ENCODE measurements around the gene BTBD16.

The BTBD16 gene

DNA sequence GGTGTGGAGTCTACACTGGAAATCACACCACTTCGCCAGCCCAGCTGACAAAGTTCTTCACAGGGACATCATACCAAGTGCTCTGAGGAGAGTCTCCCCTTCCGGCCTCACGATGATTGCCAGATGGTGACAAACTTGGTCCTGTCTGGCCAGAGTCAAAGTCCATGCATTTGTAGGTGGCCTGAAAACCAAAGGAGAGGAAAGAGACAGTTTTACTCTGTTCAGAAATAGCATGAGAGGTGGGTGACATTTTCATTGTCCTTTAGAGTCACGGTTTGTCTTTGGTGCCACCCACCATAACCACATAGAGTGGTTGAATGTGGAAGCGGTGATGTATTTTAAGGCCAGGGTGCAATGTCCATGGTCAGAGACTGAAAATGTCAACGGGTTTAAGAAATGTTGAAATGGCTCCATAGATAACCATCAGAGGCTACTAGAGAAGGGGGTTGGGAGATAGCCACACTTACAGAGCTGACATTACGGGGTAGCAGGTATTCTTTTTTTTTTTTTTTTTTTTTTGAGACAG is 33.0 kb downstream of the BTBD16 start:
- 90 to 100% methylated on average over 3 to 6 of the region's 7 CpGs for WGBS, 2 experiments (ENCODE audit: insufficient coverage in 2 of 2)
- Histone ChIP-seq H3K27ac (ENCODE audit: low read depth, low read length, severe bottlenecking) (no peak overlapping the region), H3K9me3 (ENCODE audit: control insufficient read depth, low read length) (peaks cover 6% of the 10 kb centered on the region), H3K4me3 (ENCODE audit: extremely low read depth, insufficient read depth, low read length, poor library complexity, severe bottlenecking) (no peak overlapping the region), H3K36me3 (ENCODE audit: control insufficient read depth, insufficient read depth, low read length) (no peaks in the 10 kb centered on the region), H3K4me1 (ENCODE audit: control insufficient read depth, insufficient read depth, low read length, poor library complexity, severe bottlenecking) (peaks cover 16% of the 10 kb centered on the region)

DNA sequence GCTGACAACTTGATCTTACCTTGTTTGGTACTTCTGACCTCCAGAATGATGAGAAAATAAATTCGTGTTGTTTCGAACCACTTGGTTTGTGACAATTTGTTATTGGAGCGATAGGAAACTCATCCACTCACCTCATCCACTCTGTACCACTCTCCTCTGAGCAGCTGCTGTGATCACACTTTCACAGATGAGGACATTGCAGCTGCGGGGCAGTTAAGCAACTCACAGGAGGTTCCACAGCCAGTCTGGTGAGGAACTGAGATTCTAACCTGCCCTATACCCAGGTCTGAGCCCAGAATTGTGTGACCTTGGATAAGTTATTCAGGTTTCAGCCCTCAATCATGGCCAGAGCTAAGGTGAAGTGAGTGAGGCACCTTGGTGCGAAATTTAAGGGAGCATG is 35.2 kb downstream of the BTBD16 start:
- WGBS, 2 experiments (ENCODE audit: insufficient coverage in 2 of 2): 100% methylated on average over 1 to 3 of the region's 5 CpGs

DNA sequence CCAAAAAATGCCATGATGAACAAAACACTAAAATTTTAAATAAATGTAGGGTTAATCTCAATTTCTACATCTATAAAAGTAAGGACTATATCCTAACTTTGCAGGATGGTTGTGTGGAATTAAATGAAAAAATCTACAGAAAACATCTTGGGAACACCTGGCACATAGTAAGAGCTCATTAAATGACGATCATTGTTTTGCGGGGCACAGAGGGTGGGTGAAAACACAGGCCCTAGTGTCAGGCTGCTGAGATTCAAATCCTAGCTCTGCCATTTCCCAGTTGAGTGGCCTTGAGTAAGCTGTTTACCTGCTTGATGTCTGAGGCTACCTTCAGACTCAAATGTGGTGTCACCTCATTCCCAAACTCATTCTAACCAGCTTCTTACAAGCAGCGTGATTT is 35.6 kb downstream of the BTBD16 start:
- no peaks in the 10 kb centered on the region for H3K36me3 ChIP-seq (ENCODE audit: control insufficient read depth, insufficient read depth, low read length)
- 73 to 88% methylated on average over 2 to 3 of the region's 3 CpGs for WGBS, 2 experiments (ENCODE audit: insufficient coverage in 2 of 2)
- H3K9me3 ChIP-seq (ENCODE audit: control insufficient read depth, low read length): peaks cover 6% of the 10 kb centered on the region
- H3K4me1 ChIP-seq (ENCODE audit: control insufficient read depth, insufficient read depth, low read length, poor library complexity, severe bottlenecking): peaks cover 32% of the 10 kb centered on the region
- no peak overlapping the region for H3K4me3 ChIP-seq (ENCODE audit: extremely low read depth, insufficient read depth, low read length, poor library complexity, severe bottlenecking)
- H3K27ac ChIP-seq (ENCODE audit: low read depth, low read length, severe bottlenecking): peak overlapping the region; percentile 94

More for the DNA sequence above, 35.2 kb downstream of the BTBD16 start:
- Histone ChIP-seq H3K36me3 (ENCODE audit: control insufficient read depth, insufficient read depth, low read length) (no peaks in the 10 kb centered on the region), H3K27ac (ENCODE audit: low read depth, low read length, severe bottlenecking) (no peak overlapping the region), H3K9me3 (ENCODE audit: control insufficient read depth, low read length) (peaks cover 6% of the 10 kb centered on the region), H3K4me1 (ENCODE audit: control insufficient read depth, insufficient read depth, low read length, poor library complexity, severe bottlenecking) (peaks cover 30% of the 10 kb centered on the region), H3K4me3 (ENCODE audit: extremely low read depth, insufficient read depth, low read length, poor library complexity, severe bottlenecking) (no peak overlapping the region)

DNA sequence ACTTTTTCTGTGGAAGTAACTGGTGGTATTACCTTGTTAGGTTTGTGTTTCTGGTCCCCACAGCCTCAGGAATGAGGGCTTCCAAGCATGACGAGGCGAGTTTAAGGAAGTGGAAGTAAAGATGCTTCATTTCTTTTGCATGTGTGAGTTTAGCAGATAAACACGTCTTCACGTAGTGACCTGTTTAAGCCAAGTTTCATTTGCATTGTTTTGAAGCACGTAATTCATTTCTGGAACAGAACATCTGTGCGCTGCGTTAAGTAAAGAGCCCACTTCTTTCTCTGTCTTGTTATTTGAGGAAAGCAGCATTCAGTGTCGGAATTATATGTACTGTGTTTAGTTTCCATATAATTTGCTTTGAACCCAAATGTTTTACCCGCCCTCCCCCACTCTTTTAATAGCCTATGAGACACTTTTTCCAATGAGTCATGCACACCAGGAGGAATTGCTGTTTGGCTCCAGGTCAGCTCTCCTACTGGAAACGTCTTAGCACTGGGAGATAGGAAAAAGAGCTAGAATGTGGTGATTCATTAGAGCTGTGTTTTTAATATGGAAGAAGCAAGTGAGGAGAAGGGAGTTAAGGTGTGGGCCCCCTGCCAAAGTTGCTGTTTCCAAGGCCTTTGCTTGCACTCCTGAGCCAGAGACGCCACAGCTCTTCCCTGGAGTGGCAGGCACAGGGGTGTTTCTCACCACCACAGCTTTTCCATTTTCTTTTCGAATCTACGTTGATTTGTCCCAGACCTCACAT is 36.7 kb downstream of the BTBD16 start:
- Histone ChIP-seq H3K4me1 (ENCODE audit: control insufficient read depth, insufficient read depth, low read length, poor library complexity, severe bottlenecking) (peaks cover 32% of the 10 kb centered on the region), H3K9me3 (ENCODE audit: control insufficient read depth, low read length) (peaks cover 6% of the 10 kb centered on the region), H3K27ac (ENCODE audit: low read depth, low read length, severe bottlenecking) (peak overlapping the region; percentile 94), H3K4me3 (ENCODE audit: extremely low read depth, insufficient read depth, low read length, poor library complexity, severe bottlenecking) (no peak overlapping the region), H3K36me3 (ENCODE audit: control insufficient read depth, insufficient read depth, low read length) (no peaks in the 10 kb centered on the region)
- WGBS, 2 experiments (ENCODE audit: insufficient coverage in 2 of 2): 80 to 86% methylated on average over 10 of the region's 13 CpGs

DNA sequence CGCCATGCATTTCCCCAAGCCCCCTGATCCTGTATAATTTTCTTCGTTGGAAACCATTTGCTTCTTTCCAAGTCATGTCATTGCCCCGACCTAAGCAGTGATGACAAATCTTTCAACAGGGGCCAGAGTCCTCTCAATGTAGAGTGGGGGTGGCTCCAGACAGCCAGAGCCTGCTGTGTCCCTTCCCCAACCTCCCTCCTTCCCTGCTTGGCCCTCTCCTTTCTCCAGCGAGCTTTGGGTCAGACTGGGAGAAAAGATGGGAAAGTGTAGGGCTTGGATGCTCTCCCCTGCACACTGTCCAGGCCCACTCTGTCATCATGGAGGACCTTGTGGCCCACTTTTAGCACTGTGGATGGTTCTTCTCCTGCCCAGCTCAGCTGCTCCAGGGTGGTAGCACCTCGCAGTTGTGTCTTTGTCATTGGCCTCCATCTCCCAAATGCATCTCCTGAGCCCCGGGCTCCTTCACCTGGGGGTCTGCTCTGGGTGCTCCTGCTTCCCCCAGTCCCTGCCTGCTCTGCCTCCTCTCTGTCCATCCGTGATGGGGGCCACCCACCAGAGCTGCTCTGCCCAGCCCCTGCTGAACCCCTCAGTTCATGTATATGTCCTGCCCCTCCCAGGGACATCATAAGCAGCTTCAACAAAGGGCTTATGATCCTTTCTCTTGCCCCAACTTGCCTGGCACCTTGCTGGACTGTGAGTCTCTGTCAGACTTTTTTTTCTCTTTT is 37.5 kb downstream of the BTBD16 start:
- 89 to 93% methylated on average over 2 to 6 of the region's 7 CpGs for WGBS, 2 experiments (ENCODE audit: insufficient coverage in 2 of 2)
- peaks cover 32% of the 10 kb centered on the region for H3K4me1 ChIP-seq (ENCODE audit: control insufficient read depth, insufficient read depth, low read length, poor library complexity, severe bottlenecking)
- H3K27ac ChIP-seq (ENCODE audit: low read depth, low read length, severe bottlenecking): peak overlapping the region; percentile 94
- no peaks in the 10 kb centered on the region for H3K36me3 ChIP-seq (ENCODE audit: control insufficient read depth, insufficient read depth, low read length)
- no peak overlapping the region for H3K4me3 ChIP-seq (ENCODE audit: extremely low read depth, insufficient read depth, low read length, poor library complexity, severe bottlenecking)
- H3K9me3 ChIP-seq (ENCODE audit: control insufficient read depth, low read length): peaks cover 6% of the 10 kb centered on the region

DNA sequence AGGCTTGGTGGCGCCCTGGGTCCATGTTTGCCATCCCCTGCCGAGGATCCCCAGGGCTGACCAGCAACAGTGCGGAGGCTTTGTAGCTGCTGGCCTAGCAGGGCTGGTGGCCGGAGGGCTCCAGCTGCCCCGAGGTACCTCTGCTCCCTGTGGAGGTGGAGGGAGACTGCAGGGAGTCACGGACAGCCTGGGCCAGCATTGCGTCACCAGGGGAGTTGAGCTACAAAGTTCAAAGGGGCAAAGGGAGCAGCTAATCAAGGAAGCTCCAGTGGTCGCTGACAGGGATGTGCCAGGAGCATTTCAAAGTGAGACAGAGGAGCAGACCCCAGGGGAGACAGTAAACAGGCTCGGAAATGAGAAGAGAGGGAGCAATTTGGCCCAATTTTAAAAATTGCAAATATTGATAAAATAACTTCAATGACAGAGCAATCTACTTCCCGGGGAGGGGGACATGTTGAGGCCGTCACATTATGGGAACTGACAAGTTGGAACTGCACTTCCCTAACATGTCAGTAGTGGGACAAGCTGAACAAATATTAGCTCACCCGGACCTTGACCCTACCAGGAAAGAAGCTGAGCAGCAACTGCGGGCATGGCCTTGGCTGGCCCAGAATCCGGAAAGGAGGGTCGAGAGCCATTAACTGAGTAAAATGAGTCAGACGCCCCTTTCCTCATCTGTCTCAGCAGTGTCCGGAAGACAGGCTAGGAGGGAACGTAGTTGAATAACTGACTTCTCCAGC is 39.4 kb downstream of the BTBD16 start:
- WGBS, 2 experiments (ENCODE audit: insufficient coverage in 2 of 2): 83 to 90% methylated on average over 12 to 13 of the region's 18 CpGs
- Histone ChIP-seq H3K27ac (ENCODE audit: low read depth, low read length, severe bottlenecking) (peak overlapping the region; percentile 67), H3K4me1 (ENCODE audit: control insufficient read depth, insufficient read depth, low read length, poor library complexity, severe bottlenecking) (peaks cover 32% of the 10 kb centered on the region), H3K9me3 (ENCODE audit: control insufficient read depth, low read length) (peaks cover 5% of the 10 kb centered on the region), H3K36me3 (ENCODE audit: control insufficient read depth, insufficient read depth, low read length) (no peaks in the 10 kb centered on the region), H3K4me3 (ENCODE audit: extremely low read depth, insufficient read depth, low read length, poor library complexity, severe bottlenecking) (no peak overlapping the region)

DNA sequence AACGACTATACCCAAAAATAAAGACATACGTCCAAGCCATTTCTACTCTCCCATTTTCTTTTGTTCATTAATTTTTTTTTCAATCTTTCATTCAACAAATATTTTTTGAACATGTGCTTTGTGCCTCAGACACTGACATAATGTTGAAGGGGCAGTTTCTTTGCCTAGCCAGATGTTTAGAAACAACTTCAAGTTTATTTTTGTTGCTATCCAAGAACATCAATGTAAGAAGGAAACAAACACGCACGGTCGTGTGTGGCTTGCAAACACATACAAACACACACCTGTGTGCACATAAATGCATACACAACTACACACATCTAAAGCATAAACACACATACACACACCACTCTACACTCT is 39.9 kb downstream of the BTBD16 start:
- no peaks in the 10 kb centered on the region for H3K9me3 ChIP-seq (ENCODE audit: control insufficient read depth, low read length)
- peaks cover 32% of the 10 kb centered on the region for H3K4me1 ChIP-seq (ENCODE audit: control insufficient read depth, insufficient read depth, low read length, poor library complexity, severe bottlenecking)
- H3K4me3 ChIP-seq (ENCODE audit: extremely low read depth, insufficient read depth, low read length, poor library complexity, severe bottlenecking): no peak overlapping the region
- H3K36me3 ChIP-seq (ENCODE audit: control insufficient read depth, insufficient read depth, low read length): no peaks in the 10 kb centered on the region
- H3K27ac ChIP-seq (ENCODE audit: low read depth, low read length, severe bottlenecking): peak overlapping the region; percentile 67
- WGBS, 2 experiments (ENCODE audit: insufficient coverage in 2 of 2): 80 to 92% methylated on average over 3 to 5 of the region's 5 CpGs

DNA sequence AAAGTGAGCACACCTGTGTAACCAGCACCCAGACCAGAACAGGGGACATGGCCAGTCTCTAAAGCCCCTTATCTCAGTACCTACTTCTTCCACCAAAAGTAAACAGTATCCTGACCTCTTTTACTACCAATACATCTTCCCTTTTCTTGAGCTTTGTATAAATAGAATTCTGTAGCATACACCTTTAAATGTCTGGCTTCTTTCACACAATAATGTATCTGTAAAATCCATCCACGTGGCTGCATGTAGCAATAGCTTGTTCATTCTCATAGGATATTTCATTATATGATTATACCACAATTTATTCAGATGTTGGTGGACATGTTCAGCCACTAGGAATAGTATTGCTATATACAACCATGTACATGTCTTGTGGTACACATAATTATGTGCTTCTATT is 40.6 kb downstream of the BTBD16 start:
- Histone ChIP-seq H3K4me3 (ENCODE audit: extremely low read depth, insufficient read depth, low read length, poor library complexity, severe bottlenecking) (no peak overlapping the region), H3K4me1 (ENCODE audit: control insufficient read depth, insufficient read depth, low read length, poor library complexity, severe bottlenecking) (peaks cover 32% of the 10 kb centered on the region), H3K9me3 (ENCODE audit: control insufficient read depth, low read length) (no peaks in the 10 kb centered on the region), H3K36me3 (ENCODE audit: control insufficient read depth, insufficient read depth, low read length) (no peaks in the 10 kb centered on the region), H3K27ac (ENCODE audit: low read depth, low read length, severe bottlenecking) (no peak overlapping the region)
- no CpG with 5 or more reads among the region's 1 CpG for WGBS, 2 experiments (ENCODE audit: insufficient coverage in 2 of 2)

DNA sequence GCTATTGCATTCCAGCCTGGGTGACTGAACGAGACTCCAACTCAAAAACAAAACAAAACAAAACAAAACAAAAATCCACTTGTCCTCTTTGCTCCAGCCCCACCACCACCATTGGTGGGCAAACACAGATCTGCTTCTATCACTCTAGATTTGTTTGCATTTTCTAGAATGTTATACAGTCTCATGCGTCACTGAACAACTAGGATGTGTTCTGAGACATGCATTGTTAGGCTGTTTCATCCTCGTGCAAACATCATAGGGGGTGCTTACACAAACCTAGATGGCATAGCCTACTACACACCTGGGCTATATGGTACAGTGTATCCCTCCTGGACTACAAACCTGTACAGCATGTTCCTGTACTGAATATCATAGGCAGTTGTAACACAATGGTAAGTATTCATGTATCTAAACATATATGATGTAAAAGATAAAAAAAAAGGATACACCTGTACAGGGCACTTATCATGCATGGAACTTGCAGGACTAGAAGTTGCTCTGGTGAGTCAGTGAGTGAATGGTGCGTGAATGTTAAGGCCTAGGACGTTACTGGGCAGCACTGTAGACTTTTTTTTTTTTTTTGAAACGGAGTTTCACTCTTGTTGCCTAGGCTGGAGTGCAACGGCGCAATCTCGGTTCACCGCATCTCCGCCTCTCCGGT is 45.3 kb downstream of the BTBD16 start:
- H3K9me3 ChIP-seq (ENCODE audit: control insufficient read depth, low read length): no peaks in the 10 kb centered on the region
- peaks cover under 1% of the 10 kb centered on the region for H3K4me1 ChIP-seq (ENCODE audit: control insufficient read depth, insufficient read depth, low read length, poor library complexity, severe bottlenecking)
- H3K36me3 ChIP-seq (ENCODE audit: control insufficient read depth, insufficient read depth, low read length): no peaks in the 10 kb centered on the region
- H3K4me3 ChIP-seq (ENCODE audit: extremely low read depth, insufficient read depth, low read length, poor library complexity, severe bottlenecking): no peak overlapping the region
- WGBS, 2 experiments (ENCODE audit: insufficient coverage in 2 of 2): 86 to 95% methylated on average over 9 to 11 of the region's 12 CpGs
- H3K27ac ChIP-seq (ENCODE audit: low read depth, low read length, severe bottlenecking): no peak overlapping the region

DNA sequence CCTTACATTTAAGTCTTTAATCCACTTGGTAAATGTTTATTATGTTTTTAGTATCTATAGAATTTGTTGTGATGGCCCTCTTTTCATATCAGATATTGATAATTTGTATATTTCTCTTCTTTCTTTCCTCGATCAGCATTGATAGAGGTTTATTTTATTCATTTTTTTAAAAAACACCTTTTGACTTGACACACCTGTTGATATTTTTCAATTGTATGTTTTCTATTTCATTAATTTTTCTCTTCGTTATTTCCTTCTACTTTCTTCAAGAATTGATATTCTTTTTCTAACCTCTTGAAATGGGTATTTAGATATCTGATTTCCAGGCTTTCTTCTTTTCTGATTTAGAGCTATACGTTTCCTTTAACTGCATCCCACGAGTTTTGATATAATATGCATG is 50.9 kb downstream of the BTBD16 start:
- Histone ChIP-seq H3K4me3 (ENCODE audit: extremely low read depth, insufficient read depth, low read length, poor library complexity, severe bottlenecking) (no peak overlapping the region), H3K36me3 (ENCODE audit: control insufficient read depth, insufficient read depth, low read length) (no peaks in the 10 kb centered on the region), H3K9me3 (ENCODE audit: control insufficient read depth, low read length) (no peaks in the 10 kb centered on the region), H3K27ac (ENCODE audit: low read depth, low read length, severe bottlenecking) (no peak overlapping the region), H3K4me1 (ENCODE audit: control insufficient read depth, insufficient read depth, low read length, poor library complexity, severe bottlenecking) (no peaks in the 10 kb centered on the region)
- 60% methylated on average over 1 of the region's 4 CpGs for WGBS, 2 experiments (ENCODE audit: insufficient coverage in 2 of 2)

Measured in mesodermal cell (in vitro differentiated cells).